NCI-H1930 (cell line): ENCODE results near the gene STAT5A.
A peak's percentile ranks its signal among the peaks of the same experiment; 100 is the strongest.

Experiments
- DNase-seq, 2 experiments: peaks; one replicate each; lab custom pipeline; 2025; lab: John Stamatoyannopoulos, UW

The STAT5A gene

DNA sequence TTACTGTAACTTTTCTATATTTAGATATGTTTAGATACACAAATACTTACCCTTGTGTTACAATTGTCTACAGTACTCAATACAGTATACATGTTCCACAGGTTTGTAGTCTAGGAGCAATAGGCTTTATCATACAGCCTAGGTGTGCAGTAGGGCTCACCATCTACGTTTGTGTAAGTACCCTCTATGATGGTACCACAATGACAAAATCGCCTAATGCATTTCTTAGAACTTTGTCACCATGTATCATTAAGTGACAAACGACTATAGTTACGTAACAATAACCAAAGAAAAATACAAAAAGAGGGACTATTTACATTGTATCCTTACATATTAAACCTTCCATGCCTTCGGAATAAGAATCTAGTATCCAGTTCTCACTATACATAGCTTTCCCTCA is 20.1 kb upstream of the STAT5A start:
- no peak for DNase-seq

DNA sequence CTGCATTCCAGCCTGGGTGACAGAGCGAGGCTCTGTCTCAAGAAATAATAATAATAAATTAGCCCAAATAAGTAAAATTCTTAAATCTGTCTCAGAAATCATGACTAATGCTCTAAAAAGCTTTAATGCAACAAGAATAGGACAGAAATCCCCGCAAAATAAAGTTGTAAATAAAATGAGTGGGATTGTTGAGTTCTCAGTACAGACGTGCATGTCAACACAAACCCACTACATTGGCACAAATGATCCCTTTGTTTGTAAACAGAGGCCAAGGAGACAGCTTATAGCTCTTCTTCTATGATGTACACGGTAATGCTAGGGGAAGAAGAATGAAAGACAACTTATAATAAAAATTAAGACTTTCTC is 18.1 kb upstream of the STAT5A start:
- no peak for DNase-seq

DNA sequence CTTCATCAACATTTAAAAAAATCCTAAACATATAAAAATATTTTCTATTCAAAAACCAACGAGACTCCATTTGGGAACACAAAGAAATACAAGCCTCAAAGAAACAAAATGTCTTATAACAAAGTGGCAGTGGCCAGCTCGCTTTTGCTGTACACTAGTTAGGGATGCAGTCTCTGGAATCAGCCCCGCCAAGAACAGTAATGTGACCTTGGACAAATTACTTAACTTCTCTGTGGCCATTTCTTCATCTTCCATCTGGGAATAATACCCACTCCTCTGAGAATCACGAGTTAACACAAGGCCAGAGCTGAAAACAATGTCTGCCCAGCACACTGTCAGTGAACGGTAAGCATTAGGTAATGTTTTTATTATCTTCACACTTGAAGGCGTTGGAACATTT is 17.7 kb upstream of the STAT5A start:
- no peak for DNase-seq

- DNase-seq, result no peak
These were observed 17.1 kb upstream of the STAT5A start for GRCh38 chr17:42271006-42271778.

GRCh38 chr17:42271779-42272035 is 16.6 kb upstream of the STAT5A start:
- DNase-seq, result no peak

DNA sequence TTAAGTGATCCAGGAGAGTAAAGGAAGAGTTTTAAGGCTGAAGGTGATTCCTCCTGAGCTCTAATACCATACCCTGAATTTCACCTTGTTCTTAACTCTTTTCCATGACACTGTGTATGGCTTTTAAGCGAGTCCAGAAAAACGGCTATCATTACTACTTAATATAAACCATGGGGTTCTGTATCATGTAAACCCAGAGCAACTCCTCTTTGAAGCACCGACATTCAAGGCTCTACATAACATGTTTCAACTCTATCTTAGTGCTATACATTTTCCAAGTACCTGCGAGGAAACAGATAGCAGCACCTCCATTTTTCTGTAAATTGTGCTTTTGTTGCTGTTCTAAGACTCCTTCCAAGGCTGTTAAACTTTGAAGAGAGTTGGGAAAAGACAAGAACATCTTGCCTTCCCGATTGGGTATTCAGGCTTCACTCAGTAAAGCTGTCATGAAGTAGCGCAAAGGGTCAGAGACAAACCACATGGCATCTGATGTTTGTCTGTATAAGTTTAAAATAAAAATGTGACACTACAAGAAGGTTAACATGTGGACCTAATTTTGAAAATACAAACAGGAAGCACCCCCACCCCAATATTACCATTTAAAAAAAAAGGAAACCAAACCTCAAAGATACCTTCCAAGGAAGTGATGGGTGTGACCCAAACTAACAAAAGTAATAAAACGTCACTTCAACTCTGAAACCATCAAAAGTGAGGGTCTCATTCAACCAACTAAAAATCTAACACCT is 16.0 kb upstream of the STAT5A start:
- DNase-seq, result no peak

DNA sequence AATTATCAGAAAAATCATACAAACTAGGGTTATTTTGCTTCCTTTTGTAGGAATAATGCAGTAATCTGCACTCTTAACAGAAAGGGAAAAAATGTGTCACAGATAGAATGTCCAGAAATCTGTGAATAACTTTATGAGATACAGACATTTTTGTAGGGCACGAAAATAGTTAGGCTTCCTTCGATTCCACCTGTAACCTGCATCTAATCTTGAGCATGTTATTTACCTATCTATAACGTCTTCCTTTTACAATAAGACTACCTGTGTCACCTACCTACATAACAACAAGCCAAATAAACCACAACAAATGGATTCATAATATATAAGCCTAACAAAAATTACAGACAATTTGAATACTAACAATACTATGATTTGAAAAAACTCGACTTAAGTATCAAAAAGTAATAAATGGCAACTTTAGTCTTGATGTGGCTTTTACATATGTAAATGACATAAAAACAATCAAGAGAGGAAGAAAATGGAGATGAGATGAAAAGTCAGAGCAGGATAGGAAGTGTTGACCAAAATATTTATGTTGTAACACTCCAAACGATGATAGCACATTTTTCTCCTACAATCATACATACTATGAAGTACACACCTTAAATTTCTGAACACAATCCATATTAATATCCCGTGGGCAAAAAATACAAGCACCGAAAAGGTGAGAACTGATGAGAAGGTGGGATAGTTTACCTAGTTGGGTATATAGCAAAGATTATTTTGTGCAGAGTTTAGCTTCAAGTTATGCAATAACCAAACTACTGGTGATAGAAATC is 14.6 kb upstream of the STAT5A start:
- no peak for DNase-seq

DNA sequence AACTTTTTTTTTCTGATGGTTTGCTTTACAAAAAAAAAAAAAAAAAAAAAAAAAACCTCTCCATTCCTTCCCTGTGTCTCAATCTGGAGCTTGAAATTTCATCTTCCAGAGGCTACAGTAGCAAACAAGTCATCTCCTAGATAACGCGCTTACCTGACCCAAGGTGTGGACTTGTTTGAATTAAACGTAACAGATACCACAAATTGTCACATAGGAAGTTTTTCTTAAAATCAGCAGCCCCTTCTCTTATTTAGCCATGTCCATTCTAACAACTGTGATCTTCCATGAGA is 14.1 kb upstream of the STAT5A start:
- no peak for DNase-seq

DNA sequence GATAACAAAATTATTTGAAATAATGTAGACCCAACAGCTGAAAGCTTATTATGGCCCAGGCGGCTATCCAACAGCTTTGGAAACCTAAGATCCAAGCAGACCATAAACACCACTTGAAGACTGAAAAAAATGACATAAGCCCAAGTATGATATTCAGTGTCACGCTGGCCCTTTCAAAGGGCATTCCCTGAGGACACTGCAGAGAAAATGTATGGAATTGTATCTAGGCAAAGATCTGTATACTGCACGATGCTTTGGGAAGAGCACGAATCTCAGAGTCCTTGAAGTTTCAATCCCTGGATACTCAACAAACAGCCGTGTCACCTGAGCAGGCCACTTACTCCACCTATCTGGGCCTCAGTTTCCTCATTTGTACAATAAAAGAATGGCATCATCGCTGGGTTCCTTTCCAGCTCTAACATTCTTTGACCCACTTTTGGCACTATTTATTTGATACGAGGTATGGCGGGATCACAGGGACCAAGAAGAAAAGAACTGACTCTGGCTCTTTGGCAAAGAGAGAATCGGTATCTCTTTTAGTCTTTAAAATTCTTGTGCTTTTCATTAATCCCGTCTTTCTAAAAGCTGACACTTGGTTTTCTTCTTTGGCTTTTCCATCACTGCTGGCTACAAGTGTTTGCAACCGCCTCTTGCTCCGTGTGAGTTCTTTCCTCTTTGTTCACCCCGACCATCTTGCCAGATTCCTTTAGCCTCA is 13.3 kb upstream of the STAT5A start:
- DNase-seq, result no peak

- no peak for DNase-seq
These were observed 12.6 kb upstream of the STAT5A start for GRCh38 chr17:42275527-42276358.

GRCh38 chr17:42276359-42276608 is 12.0 kb upstream of the STAT5A start, which contains the start of gene STAT5B:
TSS of gene STAT5B (minus strand) at chr17:42276391. CDS start at chr17:42232127, 44,264 bp downstream.
- peak in 1 of 2 experiments; percentile 69 for DNase-seq

DNA sequence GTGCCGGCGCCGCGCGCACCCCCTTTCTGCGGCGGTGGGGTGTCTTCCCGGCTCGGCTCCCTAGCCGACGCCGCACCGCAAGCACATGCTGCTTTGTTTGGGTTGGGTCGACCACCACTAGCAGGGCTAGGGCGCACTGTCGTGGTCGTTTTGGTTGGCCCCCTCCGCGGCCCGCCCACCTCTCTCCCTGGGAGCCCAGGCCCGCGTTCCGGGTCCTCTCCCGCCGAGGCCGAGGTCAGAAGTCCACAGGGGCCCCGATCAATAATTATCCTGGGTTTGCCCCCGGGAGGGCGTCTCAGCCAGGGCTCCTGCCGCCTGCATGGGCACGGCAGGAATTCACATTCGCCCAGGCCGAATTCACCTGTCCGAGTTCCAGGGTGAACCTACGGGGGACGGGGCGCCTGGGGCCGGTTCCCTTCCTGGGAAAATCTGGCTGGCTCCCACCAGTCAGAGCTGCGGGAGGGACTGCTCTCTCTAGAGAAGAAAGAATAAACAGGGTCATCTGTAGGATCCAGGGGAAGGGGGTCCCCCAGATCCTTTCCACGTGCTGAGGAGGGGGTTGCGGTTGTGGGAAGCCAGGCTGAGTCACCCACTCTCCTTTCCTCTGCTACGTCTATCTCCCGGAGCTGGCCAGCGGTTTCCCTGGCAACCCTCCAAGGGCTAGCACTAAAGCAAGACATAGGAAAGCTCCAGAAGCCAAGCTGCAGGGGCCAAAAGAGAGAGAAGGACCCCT is 11.5 kb upstream of the STAT5A start:
- DNase-seq, result no peak

DNA sequence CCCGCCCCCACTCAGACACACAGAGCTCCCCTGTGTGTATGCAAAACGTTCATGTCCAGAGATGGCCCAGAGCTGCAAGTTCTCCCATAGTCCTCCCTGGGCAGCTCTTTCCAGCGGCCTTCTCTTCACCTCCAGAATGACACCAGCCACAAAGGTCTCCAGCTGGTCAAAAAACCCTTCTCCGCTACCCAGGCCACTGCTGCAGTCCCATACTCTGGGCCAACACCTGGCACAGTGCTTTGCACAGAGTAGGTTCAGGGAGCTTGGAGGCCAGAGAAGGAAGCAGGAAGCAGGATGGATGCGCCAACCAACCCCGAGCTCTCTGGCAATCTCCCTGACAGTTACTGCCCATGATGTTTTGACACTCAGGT is 11.0 kb upstream of the STAT5A start:
- DNase-seq, result no peak

GRCh38 chr17:42279776-42280630 is 8.3 kb upstream of the STAT5A start:
- no peak for DNase-seq

DNA sequence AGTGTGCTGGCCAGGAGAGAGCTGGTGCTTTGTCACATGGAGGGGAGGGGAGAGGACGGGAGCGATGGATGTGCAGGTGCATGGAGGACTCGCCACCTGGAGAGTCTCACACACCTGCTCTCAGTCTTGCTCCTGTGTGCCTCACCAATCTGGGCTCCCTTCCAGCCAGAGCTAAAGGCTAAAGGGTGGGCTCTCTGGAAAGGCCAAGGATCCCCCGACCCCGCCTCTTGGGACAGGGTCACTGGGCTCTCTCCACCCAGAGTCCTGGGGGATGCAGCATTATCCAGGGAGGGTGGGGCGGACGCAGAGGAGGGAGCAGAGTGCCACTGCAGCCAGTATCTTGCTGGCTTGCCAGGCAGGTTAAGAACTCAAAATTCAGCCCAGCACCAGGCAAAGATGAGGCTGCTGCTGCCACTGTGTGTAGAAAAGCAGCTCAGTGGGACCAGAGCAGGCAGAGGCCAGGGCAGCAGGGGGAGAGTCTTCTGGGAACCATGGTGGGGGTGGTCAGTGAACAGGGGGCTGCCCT is 6.7 kb upstream of the STAT5A start:
- DNase-seq, result no peak

- no peak for DNase-seq
These were observed 5.7 kb upstream of the STAT5A start for GRCh38 chr17:42282478-42283080.

DNA sequence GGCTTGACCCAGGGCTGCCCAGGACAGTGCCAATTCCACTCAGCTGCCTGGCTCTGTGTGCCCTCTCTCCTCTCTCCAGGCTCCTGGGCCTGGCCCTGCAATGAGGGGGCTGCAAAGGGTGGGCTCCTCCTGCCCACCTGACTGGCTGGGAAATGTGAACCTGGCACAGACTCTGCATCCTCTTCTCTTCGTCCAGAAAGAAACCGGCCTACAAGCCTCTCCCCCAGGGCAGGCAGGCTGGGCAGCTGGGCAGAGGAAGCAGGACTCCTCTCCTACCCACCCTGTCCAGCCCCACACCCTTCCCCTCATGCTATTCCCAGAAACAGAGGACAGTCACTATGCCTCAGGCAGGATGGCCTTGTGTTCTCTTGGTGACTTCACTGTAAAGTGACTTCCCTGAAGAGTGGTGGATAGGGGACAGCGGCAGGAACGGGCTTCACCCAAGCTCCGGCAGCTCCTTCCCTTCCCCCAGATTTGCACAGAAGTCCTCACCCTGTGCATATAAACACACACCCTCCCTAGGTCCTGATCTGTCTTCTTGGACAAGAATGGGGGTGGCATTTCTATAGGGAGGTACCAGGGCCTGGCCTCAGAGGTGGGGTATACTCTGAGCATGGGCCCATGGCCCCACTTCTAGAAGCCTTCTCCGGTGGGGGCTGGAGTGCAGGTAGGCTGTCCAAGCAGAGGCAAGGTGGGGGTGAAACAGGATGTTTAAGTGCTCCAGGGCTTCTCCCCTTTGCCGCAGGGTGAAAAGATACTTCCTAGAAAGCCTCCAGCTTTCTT is 4.9 kb upstream of the STAT5A start:
- no peak for DNase-seq

DNA sequence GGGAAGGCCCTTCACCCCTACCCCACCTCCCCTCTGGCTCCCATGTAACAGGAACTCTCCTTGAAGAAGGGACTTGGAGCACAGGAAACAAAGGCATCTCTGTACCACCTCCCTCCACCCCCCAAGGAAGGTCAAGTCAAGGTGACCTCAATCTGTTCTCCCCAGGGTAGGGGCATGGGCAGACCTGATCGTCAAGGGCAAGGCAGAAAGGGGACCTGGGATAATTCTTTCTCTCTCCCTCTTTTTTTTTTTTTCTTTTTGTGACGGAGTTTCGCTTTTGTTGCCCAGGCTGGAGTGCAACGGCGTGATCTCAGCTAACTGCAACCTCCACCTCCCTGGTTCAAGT is 4.3 kb upstream of the STAT5A start:
- DNase-seq, result no peak

DNA sequence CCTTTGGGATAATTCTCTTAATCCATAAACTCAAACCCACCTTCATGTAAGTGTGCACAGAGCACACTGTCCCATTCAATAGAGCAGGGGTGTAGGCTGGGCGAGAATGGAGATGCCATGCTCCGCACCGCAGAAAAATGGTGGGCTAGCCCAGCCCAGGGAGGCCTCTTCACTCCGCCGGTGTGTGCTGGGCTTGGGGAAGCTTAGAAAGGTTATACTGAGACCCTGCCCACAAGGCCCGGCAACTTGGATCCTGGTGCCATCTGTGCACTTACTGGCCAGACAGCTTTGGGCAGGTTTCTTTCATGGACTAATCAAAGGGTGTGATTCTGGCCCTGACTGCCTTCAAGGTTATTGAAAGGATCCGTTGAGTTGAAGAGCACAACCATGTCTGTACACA is 3.7 kb upstream of the STAT5A start:
- no peak for DNase-seq
